ENCODE results near the gene TMCO2.

DNA sequence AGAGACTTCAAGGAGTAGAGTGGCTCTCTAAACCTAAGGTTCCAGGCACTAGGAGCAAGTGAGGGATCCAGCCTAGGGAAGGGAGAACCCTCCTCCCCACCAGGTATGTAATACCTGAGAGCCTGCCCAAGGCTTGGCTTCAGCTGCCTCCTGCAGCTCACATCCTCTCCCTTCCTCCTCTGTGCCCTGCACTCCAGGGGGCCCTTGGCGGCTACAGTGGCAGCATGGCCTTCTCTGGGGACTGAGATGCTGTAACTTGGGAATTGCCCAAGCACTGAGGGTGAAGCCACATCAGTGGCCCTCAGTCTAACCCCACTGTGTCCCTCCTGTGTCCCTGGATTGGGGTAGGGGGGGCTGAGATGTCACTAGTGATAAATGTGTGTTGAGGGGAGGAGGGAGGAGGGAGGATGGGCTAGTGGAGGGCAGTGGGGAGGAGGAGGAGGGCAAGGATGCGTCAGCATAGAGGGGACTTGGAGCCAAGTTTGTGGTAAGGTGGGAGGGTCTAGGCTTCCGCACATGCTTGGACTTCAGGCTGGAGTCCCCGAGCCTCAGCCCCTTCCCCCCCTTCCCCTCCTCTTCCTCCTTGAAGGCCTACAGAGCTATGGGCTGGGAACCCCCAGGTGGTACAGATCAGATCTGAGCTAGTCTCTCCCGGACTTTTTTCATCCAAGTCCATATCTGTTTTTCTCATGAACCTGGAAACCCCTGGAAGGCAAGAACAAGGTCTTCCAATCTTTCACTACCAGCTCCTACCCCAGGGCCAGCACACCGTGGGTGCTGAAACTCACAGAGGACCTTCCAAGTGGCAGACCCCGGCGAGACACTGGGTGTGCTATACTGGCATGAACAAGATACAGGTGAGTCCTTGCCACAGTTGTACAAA is 51.9 kb downstream of the TMCO2 start:
- TF ChIP-seq, protein P1, sequence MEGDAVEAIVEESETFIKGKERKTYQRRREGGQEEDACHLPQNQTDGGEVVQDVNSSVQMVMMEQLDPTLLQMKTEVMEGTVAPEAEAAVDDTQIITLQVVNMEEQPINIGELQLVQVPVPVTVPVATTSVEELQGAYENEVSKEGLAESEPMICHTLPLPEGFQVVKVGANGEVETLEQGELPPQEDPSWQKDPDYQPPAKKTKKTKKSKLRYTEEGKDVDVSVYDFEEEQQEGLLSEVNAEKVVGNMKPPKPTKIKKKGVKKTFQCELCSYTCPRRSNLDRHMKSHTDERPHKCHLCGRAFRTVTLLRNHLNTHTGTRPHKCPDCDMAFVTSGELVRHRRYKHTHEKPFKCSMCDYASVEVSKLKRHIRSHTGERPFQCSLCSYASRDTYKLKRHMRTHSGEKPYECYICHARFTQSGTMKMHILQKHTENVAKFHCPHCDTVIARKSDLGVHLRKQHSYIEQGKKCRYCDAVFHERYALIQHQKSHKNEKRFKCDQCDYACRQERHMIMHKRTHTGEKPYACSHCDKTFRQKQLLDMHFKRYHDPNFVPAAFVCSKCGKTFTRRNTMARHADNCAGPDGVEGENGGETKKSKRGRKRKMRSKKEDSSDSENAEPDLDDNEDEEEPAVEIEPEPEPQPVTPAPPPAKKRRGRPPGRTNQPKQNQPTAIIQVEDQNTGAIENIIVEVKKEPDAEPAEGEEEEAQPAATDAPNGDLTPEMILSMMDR (IDR thresholded peaks at IDR 0.05; ENCODE audit: low read depth, low read length, poor library complexity, severe bottlenecking): no peak
- TF ChIP-seq EZH2phosphoT487 (IDR thresholded peaks at IDR 0.05; ENCODE audit: borderline replicate concordance, low read length): no peak
